ENCODE data around the gene FBXL7.

GRCh38 chr5:15940905-15941304 is 440.9 kb downstream of the FBXL7 start:
- TF ChIP-seq CTCF (IDR thresholded peaks at IDR 0.05) (no peak), POLR2A (IDR thresholded peaks at IDR 0.05) (no peak)
